ENCODE results near the gene ELOB. TPM values are rescaled to one million over a fixed set of nuclear protein-coding genes. Genes with fewer than 3 reads are reported as not detected.

ELOB gene
- total RNA-seq, 1 donor: 195 TPM

- TF ChIP-seq CTCF (IDR thresholded peaks at IDR 0.05; ENCODE audit: extremely low read depth, low read depth, low read length): no peak
- no peak overlapping the region for H3K4me2 ChIP-seq (ENCODE audit: insufficient read depth, low read length)
- DNase-seq (ENCODE audit: insufficient read length, low spot score, missing footprints): peak; percentile 71
- H3K27me3 ChIP-seq (ENCODE audit: insufficient read depth, low read length): peaks cover 6% of the 10 kb centered on the region
- H4K20me1 ChIP-seq (ENCODE audit: insufficient read depth, low read length): no peaks in the 10 kb centered on the region
- no peaks in the 10 kb centered on the region for H3K4me1 ChIP-seq (ENCODE audit: insufficient read depth, low read length)
- no peak overlapping the region for H2AFZ ChIP-seq (ENCODE audit: low read length)
- H3K79me2 ChIP-seq (ENCODE audit: insufficient read depth, low read length): no peaks in the 10 kb centered on the region
- H3K9me3 ChIP-seq (ENCODE audit: low read depth, low read length): no peaks in the 10 kb centered on the region
- H3K36me3 ChIP-seq (ENCODE audit: insufficient read depth, low read length): no peaks in the 10 kb centered on the region
- H3K27ac ChIP-seq (ENCODE audit: low read depth, low read length): no peak overlapping the region
- H3K4me3 ChIP-seq (ENCODE audit: insufficient read depth, low read length): no peak overlapping the region
These were observed 33.9 kb downstream of the ELOB start for GRCh38 chr16:2743007-2743810.

- H2AFZ ChIP-seq (ENCODE audit: low read length): no peak overlapping the region
- H3K4me2 ChIP-seq (ENCODE audit: insufficient read depth, low read length): no peak overlapping the region
- H3K4me3 ChIP-seq (ENCODE audit: insufficient read depth, low read length): no peak overlapping the region
- DNase-seq (ENCODE audit: insufficient read length, low spot score, missing footprints): peak; percentile 36
- H3K9me3 ChIP-seq (ENCODE audit: low read depth, low read length): no peaks in the 10 kb centered on the region
- TF ChIP-seq CTCF (IDR thresholded peaks at IDR 0.05; ENCODE audit: extremely low read depth, low read depth, low read length): no peak
- H4K20me1 ChIP-seq (ENCODE audit: insufficient read depth, low read length): no peaks in the 10 kb centered on the region
- H3K79me2 ChIP-seq (ENCODE audit: insufficient read depth, low read length): no peaks in the 10 kb centered on the region
- no peaks in the 10 kb centered on the region for H3K4me1 ChIP-seq (ENCODE audit: insufficient read depth, low read length)
- no peak overlapping the region for H3K27ac ChIP-seq (ENCODE audit: low read depth, low read length)
- H3K36me3 ChIP-seq (ENCODE audit: insufficient read depth, low read length): no peaks in the 10 kb centered on the region
- peaks cover 6% of the 10 kb centered on the region for H3K27me3 ChIP-seq (ENCODE audit: insufficient read depth, low read length)
These were observed 34.6 kb downstream of the ELOB start for GRCh38 chr16:2742323-2743006.

- no peak for TF ChIP-seq CTCF (IDR thresholded peaks at IDR 0.05; ENCODE audit: extremely low read depth, low read depth, low read length)
- no peak for DNase-seq (ENCODE audit: insufficient read length, low spot score, missing footprints)
- no peaks in the 10 kb centered on the region for H4K20me1 ChIP-seq (ENCODE audit: insufficient read depth, low read length)
- no peak overlapping the region for H3K4me3 ChIP-seq (ENCODE audit: insufficient read depth, low read length)
- no peak overlapping the region for H3K27ac ChIP-seq (ENCODE audit: low read depth, low read length)
- no peaks in the 10 kb centered on the region for H3K9me3 ChIP-seq (ENCODE audit: low read depth, low read length)
- no peaks in the 10 kb centered on the region for H3K4me1 ChIP-seq (ENCODE audit: insufficient read depth, low read length)
- peaks cover 6% of the 10 kb centered on the region for H3K27me3 ChIP-seq (ENCODE audit: insufficient read depth, low read length)
- H3K4me2 ChIP-seq (ENCODE audit: insufficient read depth, low read length): no peak overlapping the region
- H3K79me2 ChIP-seq (ENCODE audit: insufficient read depth, low read length): no peaks in the 10 kb centered on the region
- H3K36me3 ChIP-seq (ENCODE audit: insufficient read depth, low read length): no peaks in the 10 kb centered on the region
- H2AFZ ChIP-seq (ENCODE audit: low read length): no peak overlapping the region
These were observed 35.9 kb downstream of the ELOB start for GRCh38 chr16:2741168-2741567.

GRCh38 chr16:2740476-2740875 is 36.6 kb downstream of the ELOB start:
- Histone ChIP-seq H4K20me1 (ENCODE audit: insufficient read depth, low read length) (no peaks in the 10 kb centered on the region), H3K27ac (ENCODE audit: low read depth, low read length) (no peak overlapping the region), H3K9me3 (ENCODE audit: low read depth, low read length) (no peaks in the 10 kb centered on the region), H3K36me3 (ENCODE audit: insufficient read depth, low read length) (no peaks in the 10 kb centered on the region), H3K79me2 (ENCODE audit: insufficient read depth, low read length) (no peaks in the 10 kb centered on the region), H3K4me3 (ENCODE audit: insufficient read depth, low read length) (no peak overlapping the region), H3K4me1 (ENCODE audit: insufficient read depth, low read length) (no peaks in the 10 kb centered on the region), H3K27me3 (ENCODE audit: insufficient read depth, low read length) (peaks cover 6% of the 10 kb centered on the region), H2AFZ (ENCODE audit: low read length) (no peak overlapping the region), H3K4me2 (ENCODE audit: insufficient read depth, low read length) (no peak overlapping the region)
- TF ChIP-seq CTCF (IDR thresholded peaks at IDR 0.05; ENCODE audit: extremely low read depth, low read depth, low read length): no peak
- peak; percentile 63 for DNase-seq (ENCODE audit: insufficient read length, low spot score, missing footprints)

Measured in osteoblast (primary cell).